Stimulated activated CD8-positive, alpha-beta memory T cell treated with anti-CD3 and anti-CD28 coated beads, Interleukin-12 subunit alpha, Interleukin-12 subunit beta, amount 100 ng/mL, for 24 hours (primary cell): ENCODE measurements around the gene HOXB3.

Experiments used
- DNase-seq: peaks from one replicate; pipeline ENCODE4 v3.0.0-alpha.2; 2020; ENCODE audit errors: extremely low read depth

The HOXB3 gene

GRCh38 chr17:48569674-48570324 is 20.2 kb downstream of the HOXB3 start:
- DNase-seq = no peak

DNA sequence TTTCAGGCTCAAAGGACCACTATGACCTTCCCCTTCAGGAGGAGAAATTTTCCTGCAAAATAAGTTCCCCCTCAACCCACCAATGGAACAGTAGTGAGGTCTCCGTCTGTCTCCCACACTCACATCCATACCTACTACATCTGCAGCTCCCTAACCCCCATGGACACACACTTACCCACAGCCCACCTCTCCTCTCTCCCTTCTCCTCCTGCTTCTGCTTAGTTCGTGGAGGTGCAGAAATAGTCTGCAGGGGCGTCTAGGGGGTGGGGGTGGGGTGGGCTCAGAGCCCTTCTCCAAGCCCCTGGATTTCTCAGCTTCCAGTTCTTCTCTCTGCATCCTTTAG is 20.8 kb downstream of the HOXB3 start:
- DNase-seq = no peak

DNA sequence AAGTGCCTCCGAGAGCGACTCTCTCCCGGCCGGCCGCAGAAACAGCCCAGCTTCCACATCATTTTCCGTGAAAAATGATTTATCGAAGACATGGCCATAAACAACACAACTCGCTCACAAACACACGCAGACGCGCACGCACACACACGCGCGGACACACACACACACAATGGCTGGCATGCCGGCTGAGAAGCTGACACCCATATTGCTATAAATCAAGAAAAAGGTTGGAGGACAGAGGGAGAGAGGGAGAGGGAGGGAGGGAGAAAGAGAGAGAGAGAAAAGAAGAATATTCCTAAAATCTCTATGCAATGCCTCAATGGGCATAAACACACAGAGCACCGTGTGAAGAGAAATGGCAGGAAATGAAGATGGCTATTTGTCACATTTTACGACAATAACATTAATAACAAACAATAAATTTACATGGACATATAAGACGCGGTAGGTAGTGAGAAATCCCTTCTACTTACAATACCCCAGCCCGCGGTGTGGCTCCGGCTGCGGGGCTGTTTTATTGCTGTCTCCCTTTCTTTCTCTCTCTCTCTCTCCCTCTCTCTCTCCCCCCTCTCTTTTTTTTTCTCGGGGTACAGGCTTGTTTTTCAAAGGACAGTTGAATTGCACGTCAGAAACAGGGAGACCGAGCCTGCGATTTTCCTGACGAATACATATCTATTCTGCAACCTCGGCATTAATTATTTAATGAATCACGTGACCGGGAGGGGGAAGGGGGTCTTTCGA is 21.4 kb downstream of the HOXB3 start:
- DNase-seq = no peak

DNA sequence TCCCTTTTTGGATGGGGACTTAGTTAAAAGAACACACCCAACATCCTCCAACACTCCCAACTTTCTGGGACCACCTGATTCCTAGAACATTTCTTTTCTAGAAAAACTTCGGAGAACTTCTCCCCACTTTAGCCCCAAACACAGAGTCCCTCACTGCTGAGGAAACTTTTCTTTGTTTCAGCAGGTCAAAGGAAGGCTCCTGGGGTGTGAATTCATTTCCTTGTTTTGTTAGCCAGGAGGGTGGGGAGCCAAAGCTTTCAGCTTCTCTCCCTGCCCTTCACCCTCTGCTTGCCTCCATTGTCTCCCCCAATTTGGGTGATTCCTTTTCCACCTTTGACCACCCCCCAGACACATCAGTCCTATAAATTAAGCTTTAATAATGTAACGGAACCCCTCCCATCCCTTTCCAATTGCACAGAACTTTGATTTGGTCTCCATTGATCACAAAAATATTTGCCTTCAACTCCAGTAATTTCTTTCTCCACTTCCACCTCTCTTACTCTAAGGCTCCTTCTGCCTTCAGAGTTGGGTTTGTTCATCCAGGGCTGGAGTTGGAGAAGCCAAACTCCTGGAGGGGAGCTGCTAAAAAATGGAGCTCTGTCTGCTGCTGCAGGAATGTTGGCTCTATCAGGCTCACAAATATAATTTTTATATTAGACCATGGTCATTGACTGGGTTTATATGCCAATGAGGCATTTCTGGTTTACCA is 22.2 kb downstream of the HOXB3 start:
- DNase-seq = no peak

- no peak for DNase-seq
These were observed 22.8 kb downstream of the HOXB3 start for GRCh38 chr17:48567209-48567608.

DNA sequence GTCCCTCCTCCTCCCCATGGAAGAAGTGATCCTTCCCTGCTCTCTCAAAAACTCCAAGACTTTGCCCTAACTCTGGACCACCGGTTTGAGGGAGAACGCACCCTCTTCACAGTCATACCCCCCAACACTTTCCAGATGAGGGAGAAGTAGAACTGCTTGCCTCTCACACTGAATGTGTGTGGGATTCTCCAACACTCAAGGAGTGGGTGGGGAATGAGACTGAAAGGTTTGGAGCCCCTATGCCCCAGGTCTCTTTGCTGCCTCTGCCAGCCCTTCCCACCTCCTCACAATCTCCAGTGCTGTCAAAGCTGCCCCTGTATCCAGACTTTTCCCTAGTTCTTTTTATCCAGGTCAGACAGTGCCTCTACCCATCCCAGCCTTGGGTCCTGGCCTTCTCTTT is 23.3 kb downstream of the HOXB3 start:
- no peak for DNase-seq

DNA sequence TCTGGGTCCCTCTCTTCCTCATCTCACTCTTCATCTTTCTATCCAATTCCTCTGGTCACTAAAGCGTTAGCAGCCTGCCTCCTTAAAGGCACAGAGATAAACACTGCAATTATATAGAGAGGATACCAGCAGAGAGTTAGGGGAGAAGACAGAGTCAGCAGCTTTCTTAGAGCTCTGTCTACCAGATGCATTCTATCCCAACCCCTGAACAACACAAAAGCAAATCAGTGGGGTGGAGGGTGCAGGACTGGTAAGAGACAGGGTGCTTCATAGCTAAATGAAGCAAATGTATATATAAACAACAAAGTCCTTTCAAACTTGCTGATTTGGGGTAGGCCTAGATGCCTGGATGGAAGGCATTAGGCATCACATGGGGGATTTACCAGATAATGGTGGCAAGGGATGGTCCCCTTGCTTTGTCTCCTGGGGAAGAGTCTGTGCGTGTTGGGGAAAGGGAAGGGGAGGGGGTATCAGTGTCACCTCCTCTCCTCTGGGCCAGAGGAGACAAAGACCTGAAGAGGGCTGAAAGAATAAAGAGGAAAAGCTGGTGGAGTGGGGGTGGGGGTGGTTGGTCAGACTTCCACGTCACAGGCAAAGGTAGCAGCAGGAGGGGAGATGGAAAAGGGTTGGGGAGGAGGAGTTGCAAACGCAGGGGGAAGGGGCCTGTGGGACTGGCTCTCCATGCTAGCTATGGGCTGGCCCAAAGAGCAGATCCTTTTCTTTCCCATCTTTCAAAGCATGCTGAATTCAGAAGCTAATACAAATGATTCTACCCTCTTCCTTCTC is 23.9 kb downstream of the HOXB3 start:
- DNase-seq = no peak

DNA sequence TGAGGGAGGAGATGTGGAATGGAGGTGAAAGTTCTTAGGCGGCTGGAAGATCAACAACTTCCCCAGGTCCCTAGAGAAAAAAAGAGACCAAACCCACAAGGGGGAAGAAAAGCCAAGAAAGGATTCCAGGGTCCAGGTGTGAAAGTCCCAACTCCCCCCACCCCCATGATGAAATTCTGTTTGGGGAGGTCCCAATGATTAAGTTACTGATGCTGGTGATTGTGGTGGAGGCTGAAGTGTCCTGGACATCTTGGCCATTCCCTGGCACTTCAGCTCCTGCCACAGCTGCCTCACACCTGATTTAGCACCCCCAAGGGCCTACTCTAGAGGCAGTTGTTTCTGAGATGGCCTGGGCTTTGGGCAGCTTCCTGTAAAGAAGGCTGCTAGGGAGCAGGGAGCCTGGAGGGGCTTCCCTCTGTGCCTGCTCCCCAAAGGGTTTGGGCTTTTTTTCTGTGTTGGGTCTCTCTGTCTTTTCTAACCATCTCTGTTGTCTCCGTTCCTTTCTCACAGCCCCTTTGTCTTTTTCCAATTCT is 25.0 kb downstream of the HOXB3 start:
- DNase-seq = no peak

DNA sequence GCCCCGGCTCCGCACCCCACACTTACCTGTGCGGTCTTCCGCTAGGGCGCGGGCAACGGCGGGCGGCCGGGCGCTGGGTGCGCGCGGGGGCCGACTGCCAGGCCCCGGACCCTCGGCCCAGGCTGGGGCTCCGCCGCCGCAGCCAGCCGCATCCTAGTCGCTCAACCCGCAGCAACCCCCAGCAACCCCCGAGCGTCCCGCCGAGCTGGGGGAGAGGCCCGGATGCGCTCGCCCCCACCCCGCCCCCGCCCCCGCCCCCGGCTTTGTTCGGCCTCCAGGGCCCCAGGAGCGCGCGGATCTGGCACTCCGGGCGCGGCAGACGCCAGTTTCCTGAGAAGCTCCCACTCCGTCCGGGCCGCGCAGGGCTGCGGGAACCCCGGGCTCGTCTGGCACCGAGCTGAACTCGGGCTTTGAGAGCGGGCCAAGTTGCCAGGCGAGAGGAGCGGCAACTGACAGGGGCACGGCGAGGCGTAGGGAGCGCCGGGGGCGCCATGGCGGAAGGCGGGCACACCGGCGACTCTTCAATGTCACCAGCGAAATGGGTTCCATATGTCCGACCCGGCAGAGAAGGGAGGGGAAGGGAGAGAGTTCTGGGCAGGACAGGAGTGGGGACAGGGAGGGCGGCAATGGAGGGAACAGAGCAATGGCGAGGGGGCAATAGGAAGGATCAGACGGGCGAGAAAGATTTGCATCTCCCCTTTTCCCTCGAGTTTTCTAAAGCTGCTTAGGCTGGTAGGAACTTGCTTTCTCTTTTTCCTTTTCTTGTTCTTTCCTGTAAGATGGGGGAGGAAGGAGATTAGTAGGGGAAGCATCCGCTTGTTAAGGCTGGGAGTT is 25.6 kb downstream of the HOXB3 start:
- no peak for DNase-seq

- DNase-seq = no peak
These were observed 26.2 kb downstream of the HOXB3 start for GRCh38 chr17:48563867-48564187.

DNA sequence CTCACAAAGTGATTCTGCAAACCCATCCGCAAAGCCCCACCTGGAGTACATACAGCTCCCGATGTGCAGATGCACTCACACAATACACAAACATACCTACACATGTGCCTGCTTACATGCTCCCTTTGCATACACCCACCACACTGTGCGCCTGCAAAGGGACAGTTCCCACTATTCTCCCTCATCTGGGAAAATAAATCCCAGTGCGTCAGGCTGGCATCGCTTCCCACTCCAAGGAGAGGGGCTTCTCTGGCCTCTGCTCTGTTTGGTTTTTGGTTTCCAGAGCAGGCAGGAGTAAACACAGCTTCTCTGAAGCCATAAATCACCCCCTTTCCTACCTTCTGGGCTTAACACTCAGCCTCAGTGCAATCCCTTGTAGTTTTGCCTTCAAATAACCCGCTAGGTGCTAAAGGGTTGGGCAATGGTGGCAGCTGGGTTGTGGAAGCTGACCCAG is 26.6 kb downstream of the HOXB3 start:
- DNase-seq = no peak

DNA sequence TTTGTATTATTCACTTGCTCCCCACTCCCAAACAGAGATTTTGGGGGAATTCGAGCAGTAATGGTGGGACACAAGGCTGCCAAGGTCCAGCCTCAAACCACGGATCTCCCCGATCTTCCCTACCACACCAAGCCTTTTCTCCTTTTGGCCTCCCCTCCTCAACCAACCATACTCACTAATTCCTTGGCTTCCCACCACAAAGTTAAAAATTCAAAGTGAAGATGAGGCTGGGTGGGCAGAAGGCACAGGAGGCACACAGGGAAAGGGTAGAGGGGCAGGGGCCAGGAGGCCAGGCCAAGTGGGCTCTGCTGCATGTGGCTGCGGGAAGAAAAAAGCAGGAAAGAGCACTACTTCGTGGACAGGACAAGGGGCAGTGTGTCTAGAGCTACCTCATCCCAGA is 27.1 kb downstream of the HOXB3 start:
- DNase-seq = no peak

DNA sequence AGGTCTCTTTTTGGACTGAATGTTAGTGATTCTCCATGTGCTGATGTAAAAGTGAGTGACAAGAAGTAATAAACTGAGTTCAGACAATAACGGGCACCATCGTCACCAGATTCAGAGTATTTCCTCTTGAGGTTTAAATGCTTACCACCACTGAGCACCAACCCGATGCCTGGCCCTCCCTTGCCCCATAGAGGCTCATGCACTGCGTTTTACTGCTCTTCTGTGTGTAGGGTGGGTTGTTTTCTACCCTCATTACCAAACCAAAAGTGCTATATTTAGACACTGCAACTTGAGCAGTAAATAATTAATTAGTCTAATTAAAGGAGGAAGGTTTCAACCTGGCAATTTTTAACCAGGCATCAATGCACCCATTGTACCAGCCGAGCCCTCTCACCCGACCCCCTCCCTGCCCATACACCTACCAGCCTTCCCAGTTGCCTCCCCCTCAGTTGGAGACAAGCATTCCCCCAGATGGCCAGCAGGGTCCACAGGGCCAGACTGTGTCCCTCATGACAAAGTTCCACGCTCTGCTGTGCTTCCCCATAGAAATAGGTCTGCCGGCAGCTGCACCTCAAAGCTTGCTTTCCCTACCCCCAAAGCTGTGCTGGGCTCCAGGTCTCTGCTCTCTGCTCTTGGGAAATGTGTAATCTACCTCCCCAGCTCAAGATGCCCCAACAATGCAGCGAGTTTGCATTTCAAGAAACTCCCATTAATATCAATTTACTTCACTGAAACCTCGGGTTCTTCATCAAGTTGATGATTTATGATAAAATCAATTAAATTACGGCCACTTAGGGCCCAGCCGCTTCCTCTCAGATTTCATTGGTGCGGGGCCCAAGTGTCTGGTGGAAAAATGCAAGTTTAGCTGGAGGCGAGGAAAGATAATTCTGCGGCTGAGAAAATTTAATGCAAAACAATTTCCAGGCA is 27.9 kb downstream of the HOXB3 start:
- DNase-seq = no peak

GRCh38 chr17:48559840-48560817 is 29.9 kb downstream of the HOXB3 start:
- DNase-seq = no peak

GRCh38 chr17:48559122-48559839 is 30.8 kb downstream of the HOXB3 start:
- no peak for DNase-seq

DNA sequence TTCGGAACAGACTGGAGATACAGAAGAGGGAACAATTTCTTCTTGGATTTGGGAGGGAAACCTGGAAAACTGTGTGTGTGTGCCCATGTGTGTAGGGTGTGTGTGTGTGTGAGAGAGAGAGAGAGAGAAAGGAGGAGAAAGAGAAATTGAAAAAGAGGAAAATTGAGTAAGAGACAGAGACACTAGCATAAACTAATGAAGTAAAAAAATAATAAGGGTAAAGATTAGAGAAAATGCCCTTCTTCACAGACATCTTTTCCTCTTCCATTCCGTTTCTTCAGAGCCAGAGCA is 31.3 kb downstream of the HOXB3 start:
- DNase-seq = no peak

- no peak for DNase-seq
These were observed 31.8 kb downstream of the HOXB3 start for GRCh38 chr17:48558057-48558830.
